ENCODE measurements around the gene MOCOS. TPM values are rescaled to one million over a fixed set of nuclear protein-coding genes. Genes with fewer than 3 reads are reported as not detected.

MOCOS gene
- polyA plus RNA-seq, 1 donor (not counting 4 experiments of a cell fraction or from before 2014, with no cell fraction given): 2.8 TPM

GRCh38 chr18:36185901-36186460, 1.3 kb upstream of the MOCOS start:
- DNase-seq (ENCODE audit: low read depth, low spot score) (no peak), FAIRE-seq (no peak)

DNA sequence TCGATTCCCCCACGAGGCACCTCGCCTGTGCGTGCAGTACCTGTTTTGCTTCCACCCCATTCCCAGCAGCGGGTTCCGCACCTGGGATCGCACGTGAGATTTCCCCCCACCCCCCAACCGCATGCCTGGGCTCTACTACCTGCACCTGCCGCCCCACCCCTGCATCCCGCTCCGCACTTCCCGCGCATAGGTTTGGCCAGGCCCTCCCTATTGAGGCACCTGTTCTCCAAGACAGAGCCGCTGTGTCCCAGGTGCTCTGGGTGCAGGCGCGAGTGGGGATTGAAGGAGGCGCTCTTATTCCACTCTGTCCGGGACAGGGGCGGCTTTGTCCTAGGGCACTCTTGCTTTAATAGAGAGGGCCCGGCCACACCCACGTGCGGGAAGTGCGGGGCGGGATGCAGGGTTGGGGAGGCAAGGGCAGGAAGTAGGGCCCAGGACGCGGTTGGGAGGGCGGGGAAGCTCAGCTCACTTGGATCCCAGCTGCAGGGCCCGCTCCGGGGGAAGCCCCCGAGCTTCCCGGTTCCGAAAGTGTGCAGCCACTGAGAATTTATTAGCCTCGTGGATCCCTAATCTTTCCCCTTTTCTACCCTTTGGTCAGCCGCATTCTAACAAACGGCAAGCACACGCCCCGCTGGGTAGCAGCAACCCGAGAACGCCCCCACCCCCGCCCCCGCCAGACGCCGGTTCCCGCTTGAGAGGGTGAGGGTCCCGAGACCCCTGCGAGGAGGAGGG, 670 bp upstream of the MOCOS start:
- dilution Hi-C loops (cut with MboI; ENCODE audit: extremely low pct_ligation_motif_present, low sequenced_read_pairs): no loop called here
- no peaks in the 10 kb centered on the region for H3K9me3 ChIP-seq (ENCODE audit: control insufficient read depth, low read depth, low read length)
- peak overlapping the region; percentile 78 for H3K4me2 ChIP-seq (ENCODE audit: control insufficient read depth, extremely low read depth, insufficient read depth, low read depth, low read length)
- H3K27me3 ChIP-seq (ENCODE audit: control insufficient read depth, extremely low read depth, insufficient read depth, low read length): no peaks in the 10 kb centered on the region
- no peaks in the 10 kb centered on the region for H3K36me3 ChIP-seq (ENCODE audit: control insufficient read depth in 2 of 2, extremely low read depth in 1 of 2, insufficient read depth in 2 of 2, low read length in 2 of 2)
- H3K4me1 ChIP-seq (ENCODE audit: control insufficient read depth, extremely low read depth, insufficient read depth, low read length): peaks cover 6% of the 10 kb centered on the region
- TF ChIP-seq CTCF (optimal IDR thresholded peaks at IDR 0.05 in 1 of 3, IDR thresholded peaks at IDR 0.05 in 1 of 3, conservative IDR thresholded peaks at IDR 0.05 in 1 of 3; ENCODE audit: extremely low read depth in 1 of 3, insufficient read depth in 2 of 3, low read length in 3 of 3) (peak in 1 of 3 experiments; percentile 14), EZH2 (IDR thresholded peaks at IDR 0.05; ENCODE audit: low read length) (no peak)
- DNase-seq (ENCODE audit: low read depth, low spot score): no peak
- H3K79me2 ChIP-seq (ENCODE audit: control insufficient read depth, insufficient read depth, low read length): no peaks in the 10 kb centered on the region
- peak overlapping the region; percentile 94 for H2AFZ ChIP-seq (ENCODE audit: control insufficient read depth, low read length)
- no peaks in the 10 kb centered on the region for H4K20me1 ChIP-seq (ENCODE audit: control insufficient read depth, extremely low read depth, insufficient read depth, low read length)
- H3K9me1 ChIP-seq (ENCODE audit: control insufficient read depth, extremely low read depth, insufficient read depth, low read length): no peaks in the 10 kb centered on the region
- no peak overlapping the region for H3K27ac ChIP-seq (ENCODE audit: control insufficient read depth, insufficient read depth, low read length)
- H3K9ac ChIP-seq (ENCODE audit: control insufficient read depth, extremely low read depth, insufficient read depth, low read length): peak overlapping the region; percentile 63
- peak overlapping the region; percentile 56 to 76 (median 76) for H3K4me3 ChIP-seq (ENCODE audit: control insufficient read depth in 2 of 3, extremely low read depth in 1 of 3, insufficient read depth in 2 of 3, low read depth in 1 of 3, low read length in 3 of 3)
- FAIRE-seq: no peak

More at GRCh38 chr18:36185901-36186460, 1.3 kb upstream of the MOCOS start:
- no peak overlapping the region for H3K4me3 ChIP-seq (ENCODE audit: control insufficient read depth in 2 of 3, extremely low read depth in 1 of 3, insufficient read depth in 2 of 3, low read depth in 1 of 3, low read length in 3 of 3)
- dilution Hi-C loops (cut with MboI; ENCODE audit: extremely low pct_ligation_motif_present, low sequenced_read_pairs): no loop called here
- no peak overlapping the region for H3K9ac ChIP-seq (ENCODE audit: control insufficient read depth, extremely low read depth, insufficient read depth, low read length)
- H4K20me1 ChIP-seq (ENCODE audit: control insufficient read depth, extremely low read depth, insufficient read depth, low read length): no peaks in the 10 kb centered on the region
- no peaks in the 10 kb centered on the region for H3K27me3 ChIP-seq (ENCODE audit: control insufficient read depth, extremely low read depth, insufficient read depth, low read length)
- H3K27ac ChIP-seq (ENCODE audit: control insufficient read depth, insufficient read depth, low read length): no peak overlapping the region
- no peaks in the 10 kb centered on the region for H3K79me2 ChIP-seq (ENCODE audit: control insufficient read depth, insufficient read depth, low read length)
- no peaks in the 10 kb centered on the region for H3K9me3 ChIP-seq (ENCODE audit: control insufficient read depth, low read depth, low read length)
- peaks cover 6% of the 10 kb centered on the region for H3K4me1 ChIP-seq (ENCODE audit: control insufficient read depth, extremely low read depth, insufficient read depth, low read length)
- TF ChIP-seq EZH2 (IDR thresholded peaks at IDR 0.05; ENCODE audit: low read length) (no peak), CTCF (optimal IDR thresholded peaks at IDR 0.05 in 1 of 3, IDR thresholded peaks at IDR 0.05 in 1 of 3, conservative IDR thresholded peaks at IDR 0.05 in 1 of 3; ENCODE audit: extremely low read depth in 1 of 3, insufficient read depth in 2 of 3, low read length in 3 of 3) (no peak)
- no peak overlapping the region for H2AFZ ChIP-seq (ENCODE audit: control insufficient read depth, low read length)
- no peak overlapping the region for H3K4me2 ChIP-seq (ENCODE audit: control insufficient read depth, extremely low read depth, insufficient read depth, low read depth, low read length)
- no peaks in the 10 kb centered on the region for H3K9me1 ChIP-seq (ENCODE audit: control insufficient read depth, extremely low read depth, insufficient read depth, low read length)
- no peaks in the 10 kb centered on the region for H3K36me3 ChIP-seq (ENCODE audit: control insufficient read depth in 2 of 2, extremely low read depth in 1 of 2, insufficient read depth in 2 of 2, low read length in 2 of 2)

Measured in keratinocyte (primary cell).